ENCODE measurements around the gene RNF145. TPM values are rescaled to one million over a fixed set of nuclear protein-coding genes. Genes with fewer than 3 reads are reported as not detected.

The RNF145 gene
- total and polyA plus RNA-seq, 10 of the 15 experiments (the other 5 are each of a cell fraction or from before 2014, with no cell fraction given): 9.7 to 58.1 (median 38.2) TPM

DNA sequence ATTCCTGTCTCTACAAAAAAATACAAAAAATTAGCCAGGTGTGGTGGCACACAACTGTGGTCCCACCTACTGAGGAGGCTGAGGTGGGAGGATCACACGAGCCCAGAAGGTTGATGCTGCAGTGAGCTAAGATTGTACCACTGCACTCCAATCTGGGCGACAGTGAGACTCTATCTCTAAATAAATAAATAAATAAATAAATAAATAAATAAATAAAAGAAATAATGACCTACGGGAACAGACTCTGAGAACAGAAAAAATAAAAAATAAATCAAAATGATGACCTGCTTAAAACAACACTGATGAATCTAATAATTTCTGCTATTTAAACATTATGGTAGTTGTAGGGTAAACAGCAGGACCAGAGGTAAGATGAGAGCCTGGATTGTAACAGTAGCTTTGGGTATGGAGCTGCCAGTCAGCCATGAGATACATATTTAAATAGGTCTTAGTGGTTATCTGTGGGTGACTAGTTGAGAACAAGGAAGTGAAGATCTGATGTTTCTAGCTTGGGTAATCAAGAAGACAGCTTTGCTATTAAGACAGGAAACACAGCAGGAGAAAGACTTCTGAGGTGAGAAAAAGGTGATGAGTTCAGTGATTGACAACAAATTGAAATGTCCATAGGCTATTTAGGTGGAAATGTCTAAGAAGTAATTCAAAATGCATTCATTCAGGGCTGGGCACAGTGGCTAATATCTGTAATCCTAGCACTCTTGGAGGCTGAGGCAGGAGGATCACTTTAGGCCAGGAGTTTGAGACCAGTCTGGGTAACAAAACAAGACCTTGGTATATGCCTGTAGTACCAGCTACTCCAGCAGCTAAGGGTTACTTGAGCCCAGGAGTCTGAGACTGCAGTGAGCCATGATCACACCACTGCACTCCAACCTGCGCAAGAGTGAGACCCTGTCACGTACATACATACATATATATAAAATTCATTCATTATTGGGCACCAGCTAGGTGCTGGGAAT lies 11.0 kb downstream of the RNF145 start (continued):
- TF ChIP-seq MTA2 (IDR thresholded peaks at IDR 0.05; ENCODE audit: low read depth): peak; percentile 47; the same call in 1 of the 2 replicates
- TF ChIP-seq POLR2AphosphoS5 (IDR thresholded peaks at IDR 0.05; ENCODE audit: low read length): no peak
- no peak for TF ChIP-seq RAD21 (IDR thresholded peaks at IDR 0.05; ENCODE audit: insufficient read depth, low read depth, low read length)
- TF ChIP-seq, protein P1, sequence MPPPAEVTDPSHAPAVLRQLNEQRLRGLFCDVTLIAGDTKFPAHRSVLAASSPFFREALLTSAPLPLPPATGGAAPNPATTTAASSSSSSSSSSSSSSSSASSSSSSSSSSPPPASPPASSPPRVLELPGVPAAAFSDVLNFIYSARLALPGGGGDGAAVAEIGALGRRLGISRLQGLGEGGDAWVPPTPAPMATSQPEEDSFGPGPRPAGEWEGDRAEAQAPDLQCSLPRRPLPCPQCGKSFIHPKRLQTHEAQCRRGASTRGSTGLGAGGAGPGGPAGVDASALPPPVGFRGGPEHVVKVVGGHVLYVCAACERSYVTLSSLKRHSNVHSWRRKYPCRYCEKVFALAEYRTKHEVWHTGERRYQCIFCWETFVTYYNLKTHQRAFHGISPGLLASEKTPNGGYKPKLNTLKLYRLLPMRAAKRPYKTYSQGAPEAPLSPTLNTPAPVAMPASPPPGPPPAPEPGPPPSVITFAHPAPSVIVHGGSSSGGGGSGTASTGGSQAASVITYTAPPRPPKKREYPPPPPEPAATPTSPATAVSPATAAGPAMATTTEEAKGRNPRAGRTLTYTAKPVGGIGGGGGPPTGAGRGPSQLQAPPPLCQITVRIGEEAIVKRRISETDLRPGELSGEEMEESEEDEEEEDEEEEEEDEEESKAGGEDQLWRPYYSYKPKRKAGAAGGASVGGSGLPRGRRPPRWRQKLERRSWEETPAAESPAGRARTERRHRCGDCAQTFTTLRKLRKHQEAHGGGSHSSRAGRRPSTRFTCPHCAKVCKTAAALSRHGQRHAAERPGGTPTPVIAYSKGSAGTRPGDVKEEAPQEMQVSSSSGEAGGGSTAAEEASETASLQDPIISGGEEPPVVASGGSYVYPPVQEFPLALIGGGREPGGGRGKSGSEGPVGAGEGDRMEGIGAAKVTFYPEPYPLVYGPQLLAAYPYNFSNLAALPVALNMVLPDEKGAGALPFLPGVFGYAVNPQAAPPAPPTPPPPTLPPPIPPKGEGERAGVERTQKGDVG (CRISPR knock-in tag; IDR thresholded peaks at IDR 0.05): no peak
- peak; percentile 67 for TF ChIP-seq RUNX3 (IDR thresholded peaks at IDR 0.05; ENCODE audit: low read length)
- TF ChIP-seq, protein P2, sequence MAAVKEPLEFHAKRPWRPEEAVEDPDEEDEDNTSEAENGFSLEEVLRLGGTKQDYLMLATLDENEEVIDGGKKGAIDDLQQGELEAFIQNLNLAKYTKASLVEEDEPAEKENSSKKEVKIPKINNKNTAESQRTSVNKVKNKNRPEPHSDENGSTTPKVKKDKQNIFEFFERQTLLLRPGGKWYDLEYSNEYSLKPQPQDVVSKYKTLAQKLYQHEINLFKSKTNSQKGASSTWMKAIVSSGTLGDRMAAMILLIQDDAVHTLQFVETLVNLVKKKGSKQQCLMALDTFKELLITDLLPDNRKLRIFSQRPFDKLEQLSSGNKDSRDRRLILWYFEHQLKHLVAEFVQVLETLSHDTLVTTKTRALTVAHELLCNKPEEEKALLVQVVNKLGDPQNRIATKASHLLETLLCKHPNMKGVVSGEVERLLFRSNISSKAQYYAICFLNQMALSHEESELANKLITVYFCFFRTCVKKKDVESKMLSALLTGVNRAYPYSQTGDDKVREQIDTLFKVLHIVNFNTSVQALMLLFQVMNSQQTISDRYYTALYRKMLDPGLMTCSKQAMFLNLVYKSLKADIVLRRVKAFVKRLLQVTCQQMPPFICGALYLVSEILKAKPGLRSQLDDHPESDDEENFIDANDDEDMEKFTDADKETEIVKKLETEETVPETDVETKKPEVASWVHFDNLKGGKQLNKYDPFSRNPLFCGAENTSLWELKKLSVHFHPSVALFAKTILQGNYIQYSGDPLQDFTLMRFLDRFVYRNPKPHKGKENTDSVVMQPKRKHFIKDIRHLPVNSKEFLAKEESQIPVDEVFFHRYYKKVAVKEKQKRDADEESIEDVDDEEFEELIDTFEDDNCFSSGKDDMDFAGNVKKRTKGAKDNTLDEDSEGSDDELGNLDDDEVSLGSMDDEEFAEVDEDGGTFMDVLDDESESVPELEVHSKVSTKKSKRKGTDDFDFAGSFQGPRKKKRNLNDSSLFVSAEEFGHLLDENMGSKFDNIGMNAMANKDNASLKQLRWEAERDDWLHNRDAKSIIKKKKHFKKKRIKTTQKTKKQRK (IDR thresholded peaks at IDR 0.05; ENCODE audit: low read depth, low read length): no peak
- TF ChIP-seq PAX8 (IDR thresholded peaks at IDR 0.05): no peak
- TF ChIP-seq, protein P3, sequence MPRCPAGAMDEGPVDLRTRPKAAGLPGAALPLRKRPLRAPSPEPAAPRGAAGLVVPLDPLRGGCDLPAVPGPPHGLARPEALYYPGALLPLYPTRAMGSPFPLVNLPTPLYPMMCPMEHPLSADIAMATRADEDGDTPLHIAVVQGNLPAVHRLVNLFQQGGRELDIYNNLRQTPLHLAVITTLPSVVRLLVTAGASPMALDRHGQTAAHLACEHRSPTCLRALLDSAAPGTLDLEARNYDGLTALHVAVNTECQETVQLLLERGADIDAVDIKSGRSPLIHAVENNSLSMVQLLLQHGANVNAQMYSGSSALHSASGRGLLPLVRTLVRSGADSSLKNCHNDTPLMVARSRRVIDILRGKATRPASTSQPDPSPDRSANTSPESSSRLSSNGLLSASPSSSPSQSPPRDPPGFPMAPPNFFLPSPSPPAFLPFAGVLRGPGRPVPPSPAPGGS (IDR thresholded peaks at IDR 0.05; ENCODE audit: borderline replicate concordance, insufficient read depth, low read depth, low read length, poor library complexity, severe bottlenecking): no peak
- TF ChIP-seq, protein P4, sequence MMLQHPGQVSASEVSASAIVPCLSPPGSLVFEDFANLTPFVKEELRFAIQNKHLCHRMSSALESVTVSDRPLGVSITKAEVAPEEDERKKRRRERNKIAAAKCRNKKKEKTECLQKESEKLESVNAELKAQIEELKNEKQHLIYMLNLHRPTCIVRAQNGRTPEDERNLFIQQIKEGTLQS (IDR thresholded peaks at IDR 0.05; ENCODE audit: borderline replicate concordance, extremely low read depth, low read depth, low read length): no peak
- no peak for TF ChIP-seq SIN3A (IDR thresholded peaks at IDR 0.05; ENCODE audit: low read depth, low read length)
- TF ChIP-seq NFYA (IDR thresholded peaks at IDR 0.05; ENCODE audit: borderline replicate concordance, low read depth, low read length): no peak
- TF ChIP-seq IKZF1 (conservative IDR thresholded peaks at IDR 0.05): no peak
- no peak for TF ChIP-seq POLR2AphosphoS2 (IDR thresholded peaks at IDR 0.05; ENCODE audit: low read depth, low read length)
- no peak for TF ChIP-seq STAT3 (IDR thresholded peaks at IDR 0.05; ENCODE audit: low read depth, low read length)
- peak; percentile 36 for TF ChIP-seq ATF7 (IDR thresholded peaks at IDR 0.05; ENCODE audit: low read depth)
- TF ChIP-seq JUND (IDR thresholded peaks at IDR 0.05; ENCODE audit: low read depth, low read length): no peak
- no peak for TF ChIP-seq KLF5 (IDR thresholded peaks at IDR 0.05; ENCODE audit: partially characterized antibody)
